ENCODE measurements around the gene FAM53A.

The FAM53A gene

DNA sequence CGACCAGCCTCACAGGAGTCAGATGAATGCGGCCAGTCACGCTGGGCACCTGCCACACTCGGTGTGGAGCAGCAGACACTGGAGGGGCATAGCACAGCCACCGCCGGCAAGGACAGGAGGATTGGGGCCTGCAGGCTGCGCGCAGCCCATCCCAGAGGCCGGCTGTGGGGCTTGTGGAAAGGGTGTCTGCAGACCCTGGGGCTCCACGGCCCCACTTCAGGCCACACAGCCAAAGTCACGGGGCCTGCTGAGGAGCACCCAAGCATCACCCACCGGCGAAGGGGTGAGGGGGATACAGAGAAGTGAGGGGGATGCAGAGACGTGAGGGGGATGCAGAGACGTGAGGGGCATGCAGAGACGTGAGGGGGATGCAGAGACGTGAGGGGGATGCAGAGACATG lies 70.1 kb downstream of the FAM53A start:
- in situ Hi-C loops (cut with HindIII; ENCODE audit: low sequenced_read_pairs) = no loop called here
- H3K4me3 ChIP-seq (ENCODE audit: low read depth, low read length) = no peak overlapping the region
- DNase-seq (ENCODE audit: low read depth) = no peak

DNA sequence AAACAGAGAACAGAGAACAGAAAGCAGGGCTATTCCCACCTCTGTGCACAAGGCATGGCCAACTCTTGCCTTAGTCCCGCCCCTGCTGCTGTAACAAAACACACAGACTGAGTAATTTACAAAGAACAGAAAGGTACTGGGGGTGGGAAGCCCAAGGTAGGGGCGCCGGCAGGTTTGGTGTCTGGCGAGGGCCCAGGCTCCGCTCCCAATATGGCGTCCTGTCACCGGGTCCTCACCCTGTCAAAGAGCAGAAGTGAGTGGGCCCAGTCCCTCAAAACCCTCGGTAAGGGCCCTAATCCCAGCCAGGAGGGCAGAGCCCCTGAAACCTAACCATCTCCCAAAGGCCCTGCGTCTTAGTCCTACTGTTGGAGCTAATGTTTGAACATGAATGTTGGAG lies 71.0 kb downstream of the FAM53A start:
- no peak for TF ChIP-seq CTCF (IDR thresholded peaks at IDR 0.05; ENCODE audit: low read depth, low read length, missing control alignments)
- no peak for DNase-seq (ENCODE audit: low read depth)
- in situ Hi-C loops (cut with HindIII; ENCODE audit: low sequenced_read_pairs) = no loop called here
- H3K4me3 ChIP-seq (ENCODE audit: low read depth, low read length) = no peak overlapping the region

More for the DNA sequence above, 70.1 kb downstream of the FAM53A start:
- TF ChIP-seq CTCF (IDR thresholded peaks at IDR 0.05; ENCODE audit: low read depth, low read length, missing control alignments) = no peak

DNA sequence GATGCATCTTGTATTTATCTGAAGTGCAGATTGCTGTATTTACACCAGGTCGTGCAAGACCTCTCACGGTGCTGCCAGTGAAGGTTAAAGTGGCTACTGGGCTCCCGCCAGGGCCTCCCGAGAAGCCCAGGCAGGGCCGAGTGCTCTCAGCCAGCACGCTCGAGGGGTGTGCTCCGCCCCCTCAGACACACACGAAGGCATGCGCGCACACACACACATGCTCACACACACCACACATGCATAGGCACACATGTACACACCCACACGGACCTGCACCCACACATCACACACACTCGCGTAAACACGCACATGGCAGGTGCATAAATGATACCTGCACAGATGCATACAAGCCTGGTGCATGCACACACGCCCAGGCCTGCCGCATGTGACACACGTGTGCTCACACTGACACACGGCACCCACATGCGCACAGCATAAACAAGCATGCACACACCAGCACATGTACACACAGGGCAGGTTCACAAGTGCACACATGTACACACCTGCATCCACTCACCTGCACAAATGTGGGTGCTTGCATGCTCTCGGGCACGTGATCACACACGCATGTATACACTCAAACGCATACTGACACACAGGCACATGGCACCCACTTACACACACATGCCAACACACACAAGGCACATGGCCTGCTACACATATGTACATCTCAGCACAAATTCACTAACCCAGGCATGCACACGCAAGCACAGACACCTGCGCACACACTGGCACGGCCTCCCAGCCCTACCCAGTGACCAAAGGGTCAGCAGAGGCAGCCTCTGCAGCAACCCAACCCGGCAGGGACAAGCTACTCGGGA lies 71.6 kb downstream of the FAM53A start:
- no peak for TF ChIP-seq CTCF (IDR thresholded peaks at IDR 0.05; ENCODE audit: low read depth, low read length, missing control alignments)
- DNase-seq (ENCODE audit: low read depth) = no peak
- in situ Hi-C loops (cut with HindIII; ENCODE audit: low sequenced_read_pairs) = no loop called here
- H3K4me3 ChIP-seq (ENCODE audit: low read depth, low read length) = no peak overlapping the region

DNA sequence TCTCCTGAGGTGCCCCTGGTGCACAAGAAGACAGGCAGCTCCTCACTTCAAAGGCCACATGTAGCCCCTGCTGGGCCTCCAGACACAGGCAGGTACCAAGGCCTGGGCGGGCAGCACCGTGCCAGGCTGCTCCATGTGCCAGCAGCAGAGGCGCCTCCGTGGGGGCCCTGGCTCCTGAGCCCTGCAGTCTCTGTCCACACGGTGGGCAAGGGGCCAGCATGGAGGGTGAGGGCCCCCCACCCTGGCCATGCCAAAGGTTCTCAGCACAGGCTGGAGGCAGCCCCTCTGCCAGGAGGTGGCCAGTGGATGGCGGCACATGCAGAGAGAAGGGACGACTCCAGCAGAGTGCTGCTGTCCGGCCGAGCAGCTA lies 72.6 kb downstream of the FAM53A start:
- in situ Hi-C loops (cut with HindIII; ENCODE audit: low sequenced_read_pairs) = no loop called here
- H3K4me3 ChIP-seq (ENCODE audit: low read depth, low read length) = no peak overlapping the region
- no peak for TF ChIP-seq CTCF (IDR thresholded peaks at IDR 0.05; ENCODE audit: low read depth, low read length, missing control alignments)
- no peak for DNase-seq (ENCODE audit: low read depth)

DNA sequence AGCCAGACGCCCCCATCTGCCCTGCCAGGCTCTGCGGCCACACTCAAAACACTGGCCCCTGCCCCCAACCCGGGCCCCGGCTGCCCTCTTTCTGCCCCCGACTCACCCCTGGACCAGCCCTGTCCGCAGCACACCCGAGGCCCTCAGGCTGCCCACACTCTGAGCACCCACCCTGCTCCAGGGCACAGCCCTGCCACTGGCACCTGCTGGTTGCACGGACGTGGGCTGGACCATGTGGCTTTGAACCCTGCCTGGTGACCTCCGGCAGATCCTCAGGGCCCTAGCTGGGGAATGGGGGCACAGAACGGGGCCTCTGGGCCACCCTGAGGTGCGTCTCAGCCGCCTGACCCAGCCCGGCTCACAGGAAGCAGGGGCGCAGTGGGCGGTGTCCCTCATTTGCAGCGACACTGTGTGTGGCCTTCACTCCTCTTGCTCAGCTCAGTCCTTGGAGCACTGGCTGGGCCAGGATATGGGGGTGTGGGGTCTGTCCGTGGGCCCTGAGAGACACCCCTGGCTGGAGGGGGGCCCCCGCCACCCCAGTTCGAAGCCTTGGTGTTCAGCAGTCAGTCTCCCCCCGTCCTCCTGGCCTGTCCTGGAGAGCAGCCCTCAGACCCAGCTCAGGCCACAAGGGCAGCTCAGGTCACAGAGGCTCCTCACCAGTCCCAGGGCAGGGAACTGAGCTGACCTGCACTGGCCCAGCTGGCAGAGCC lies 73.2 kb downstream of the FAM53A start:
- no peak for TF ChIP-seq CTCF (IDR thresholded peaks at IDR 0.05; ENCODE audit: low read depth, low read length, missing control alignments)
- in situ Hi-C loops (cut with HindIII; ENCODE audit: low sequenced_read_pairs) = no loop called here
- H3K4me3 ChIP-seq (ENCODE audit: low read depth, low read length) = no peak overlapping the region
- DNase-seq (ENCODE audit: low read depth) = no peak

DNA sequence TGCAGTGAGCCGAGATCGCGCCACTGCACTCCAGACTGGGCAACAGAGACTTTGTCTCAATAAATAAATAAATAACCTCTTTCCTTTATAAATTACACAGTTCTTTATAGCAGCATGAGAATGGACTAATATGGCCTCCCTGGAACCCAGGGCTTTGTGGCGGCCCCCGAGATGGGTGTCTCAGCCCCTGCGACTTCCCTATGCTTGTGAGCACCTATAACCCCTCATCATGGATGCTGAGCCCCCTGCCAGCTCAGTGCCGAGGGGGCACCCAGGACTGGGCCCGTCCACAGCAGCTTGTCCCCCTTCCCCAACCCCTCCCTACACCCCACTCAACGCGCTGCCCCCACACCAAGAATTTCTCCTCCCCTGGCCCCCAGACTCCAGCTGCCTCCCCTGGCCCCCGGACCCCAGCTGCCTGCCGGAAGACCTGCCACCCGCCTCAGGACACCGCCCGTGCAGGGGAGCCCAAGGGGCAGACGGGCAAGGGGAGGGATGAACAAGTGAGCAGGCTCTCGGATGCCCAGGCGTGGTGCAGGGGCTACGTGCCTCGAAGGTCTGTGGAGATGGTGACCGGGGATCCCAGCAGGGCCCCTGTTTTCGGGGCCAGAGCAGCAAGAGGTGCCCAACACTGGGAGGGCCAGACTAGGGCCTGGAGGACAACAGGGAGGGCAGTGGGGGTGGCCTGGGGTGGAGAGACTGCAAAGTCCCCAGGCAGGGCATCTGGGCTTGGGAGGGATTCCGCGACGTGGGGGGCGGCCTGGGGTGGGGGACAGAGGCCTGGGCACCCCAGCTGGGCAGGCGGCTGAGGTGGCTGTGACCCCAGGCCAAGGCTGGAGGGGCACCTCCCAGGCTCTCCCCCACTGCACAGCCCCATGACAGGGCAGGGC lies 74.0 kb downstream of the FAM53A start:
- in situ Hi-C loops (cut with HindIII; ENCODE audit: low sequenced_read_pairs) = no loop called here
- TF ChIP-seq CTCF (IDR thresholded peaks at IDR 0.05; ENCODE audit: low read depth, low read length, missing control alignments) = no peak

More for the DNA sequence above, 74.0 kb downstream of the FAM53A start:
- no peak for DNase-seq (ENCODE audit: low read depth)
- no peak overlapping the region for H3K4me3 ChIP-seq (ENCODE audit: low read depth, low read length)

All from astrocyte of the cerebellum (primary cell).